Activated T-cell treated with anti-CD3 and anti-CD28 coated beads, Interleukin-2, amount 50 U/mL, for 24 hours (primary cell): ENCODE results near the gene THOC5.

Experiments used
- DNase-seq: peaks from one replicate; pipeline ENCODE4 v3.0.0-alpha.2; 2020
- H3K27ac Mint-ChIP-seq: 2 replicates; pipeline ENCODE4 v1.8.0; 2020; ENCODE audit warnings: mild to moderate bottlenecking, mixed read lengths
- H3K27me3 Mint-ChIP-seq: 2 replicates; pipeline ENCODE4 v1.8.0; 2020; ENCODE audit warnings: mixed read lengths
- H3K36me3 Mint-ChIP-seq: 2 replicates; pipeline ENCODE4 v1.8.0; 2020; ENCODE audit warnings: low read depth, mixed read lengths
- H3K4me1 Mint-ChIP-seq: 2 replicates; pipeline ENCODE4 v1.8.0; 2020; ENCODE audit warnings: low read depth, mixed read lengths
- H3K4me3 Mint-ChIP-seq: 2 replicates; pipeline ENCODE4 v1.8.0; 2020; ENCODE audit warnings: mild to moderate bottlenecking, moderate library complexity, mixed read lengths
- H3K9me3 Mint-ChIP-seq: 2 replicates; pipeline ENCODE4 v1.8.0; 2020; ENCODE audit warnings: mixed read lengths

THOC5 gene

GRCh38 chr22:29531419-29531818 lies 22.1 kb downstream of the THOC5 start:
- Mint-ChIP-seq H3K4me3 (no peak overlapping the region), H3K27ac (no peak overlapping the region), H3K4me1 (no peaks in the 10 kb centered on the region), H3K27me3 (no peaks in the 10 kb centered on the region), H3K36me3 (peaks cover 94% of the 10 kb centered on the region), H3K9me3 (no peaks in the 10 kb centered on the region)
- no peak for DNase-seq

GRCh38 chr22:29530716-29531115 lies 22.8 kb downstream of the THOC5 start:
- Mint-ChIP-seq H3K9me3 (no peaks in the 10 kb centered on the region), H3K4me3 (no peak overlapping the region), H3K27me3 (no peaks in the 10 kb centered on the region), H3K36me3 (peaks cover 94% of the 10 kb centered on the region), H3K4me1 (no peaks in the 10 kb centered on the region), H3K27ac (no peak overlapping the region)
- DNase-seq, result no peak

- Mint-ChIP-seq H3K4me1 (no peaks in the 10 kb centered on the region), H3K9me3 (no peaks in the 10 kb centered on the region), H3K4me3 (no peak overlapping the region), H3K36me3 (peaks cover 94% of the 10 kb centered on the region), H3K27me3 (no peaks in the 10 kb centered on the region), H3K27ac (no peak overlapping the region)
- DNase-seq, result no peak
Observed at GRCh38 chr22:29528144-29528543, 25.4 kb downstream of the THOC5 start.

- Mint-ChIP-seq H3K9me3 (no peaks in the 10 kb centered on the region), H3K4me1 (no peaks in the 10 kb centered on the region), H3K36me3 (peaks cover 96% of the 10 kb centered on the region), H3K27me3 (no peaks in the 10 kb centered on the region), H3K27ac (peak overlapping the region; percentile 18), H3K4me3 (no peak overlapping the region)
- DNase-seq, result peak; percentile 41
Observed at GRCh38 chr22:29524442-29525191, 28.9 kb downstream of the THOC5 start.

GRCh38 chr22:29523761-29524160 lies 29.8 kb downstream of the THOC5 start:
- Mint-ChIP-seq H3K9me3 (no peaks in the 10 kb centered on the region), H3K27me3 (no peaks in the 10 kb centered on the region), H3K4me3 (no peak overlapping the region), H3K36me3 (peaks cover 95% of the 10 kb centered on the region), H3K4me1 (no peaks in the 10 kb centered on the region), H3K27ac (no peak overlapping the region)
- no peak for DNase-seq

- Mint-ChIP-seq H3K27me3 (no peaks in the 10 kb centered on the region), H3K9me3 (no peaks in the 10 kb centered on the region), H3K27ac (peak overlapping the region; percentile 1), H3K4me1 (no peaks in the 10 kb centered on the region), H3K36me3 (peaks cover 95% of the 10 kb centered on the region), H3K4me3 (no peak overlapping the region)
- no peak for DNase-seq
Observed at GRCh38 chr22:29521526-29521925, 32.0 kb downstream of the THOC5 start.

- no peaks in the 10 kb centered on the region for H3K27me3 Mint-ChIP-seq
- peak overlapping the region; percentile 41 for H3K27ac Mint-ChIP-seq
- H3K4me1 Mint-ChIP-seq, result no peaks in the 10 kb centered on the region
- no peak overlapping the region for H3K4me3 Mint-ChIP-seq
- peaks cover 95% of the 10 kb centered on the region for H3K36me3 Mint-ChIP-seq
- no peaks in the 10 kb centered on the region for H3K9me3 Mint-ChIP-seq
- DNase-seq, result no peak
Observed at GRCh38 chr22:29520851-29521250, 32.7 kb downstream of the THOC5 start.

GRCh38 chr22:29519996-29520395 lies 33.6 kb downstream of the THOC5 start:
- Mint-ChIP-seq H3K9me3 (no peaks in the 10 kb centered on the region), H3K4me3 (no peak overlapping the region), H3K27me3 (no peaks in the 10 kb centered on the region), H3K4me1 (no peaks in the 10 kb centered on the region), H3K27ac (no peak overlapping the region), H3K36me3 (peaks cover 95% of the 10 kb centered on the region)
- DNase-seq, result no peak

- H3K36me3 Mint-ChIP-seq, result peaks cover 86% of the 10 kb centered on the region
- no peaks in the 10 kb centered on the region for H3K27me3 Mint-ChIP-seq
Observed at GRCh38 chr22:29518427-29518826, 35.1 kb downstream of the THOC5 start.

GRCh38 chr22:29517215-29517908 lies 36.2 kb downstream of the THOC5 start:
- no peaks in the 10 kb centered on the region for H3K4me1 Mint-ChIP-seq
- H3K27ac Mint-ChIP-seq, result no peak overlapping the region
- no peaks in the 10 kb centered on the region for H3K9me3 Mint-ChIP-seq
- H3K36me3 Mint-ChIP-seq, result peaks cover 86% of the 10 kb centered on the region
- no peak overlapping the region for H3K4me3 Mint-ChIP-seq
- no peaks in the 10 kb centered on the region for H3K27me3 Mint-ChIP-seq
- DNase-seq, result no peak

More at GRCh38 chr22:29518427-29518826, 35.1 kb downstream of the THOC5 start:
- Mint-ChIP-seq H3K4me1 (no peaks in the 10 kb centered on the region), H3K27ac (no peak overlapping the region), H3K9me3 (no peaks in the 10 kb centered on the region), H3K4me3 (no peak overlapping the region)
- DNase-seq, result no peak

- no peak for DNase-seq
- Mint-ChIP-seq H3K36me3 (peaks cover 88% of the 10 kb centered on the region), H3K27ac (no peak overlapping the region), H3K4me3 (no peak overlapping the region), H3K9me3 (no peaks in the 10 kb centered on the region), H3K27me3 (no peaks in the 10 kb centered on the region), H3K4me1 (no peaks in the 10 kb centered on the region)
Observed at GRCh38 chr22:29512031-29512430, 41.5 kb downstream of the THOC5 start.

GRCh38 chr22:29511126-29511862 lies 42.3 kb downstream of the THOC5 start:
- H3K4me1 Mint-ChIP-seq, result no peaks in the 10 kb centered on the region
- H3K36me3 Mint-ChIP-seq, result peaks cover 88% of the 10 kb centered on the region
- DNase-seq, result no peak
- no peaks in the 10 kb centered on the region for H3K27me3 Mint-ChIP-seq
- H3K4me3 Mint-ChIP-seq, result no peak overlapping the region
- peak overlapping the region; percentile 80 for H3K27ac Mint-ChIP-seq
- H3K9me3 Mint-ChIP-seq, result no peaks in the 10 kb centered on the region

GRCh38 chr22:29510542-29510941 lies 43.0 kb downstream of the THOC5 start:
- no peak for DNase-seq
- Mint-ChIP-seq H3K27me3 (no peaks in the 10 kb centered on the region), H3K4me3 (no peak overlapping the region), H3K36me3 (peaks cover 88% of the 10 kb centered on the region), H3K27ac (peak overlapping the region; percentile 80), H3K4me1 (no peaks in the 10 kb centered on the region), H3K9me3 (no peaks in the 10 kb centered on the region)

GRCh38 chr22:29509815-29510214 lies 43.7 kb downstream of the THOC5 start:
- no peak overlapping the region for H3K4me3 Mint-ChIP-seq
- peak overlapping the region; percentile 80 for H3K27ac Mint-ChIP-seq
- DNase-seq, result no peak
- H3K36me3 Mint-ChIP-seq, result peaks cover 88% of the 10 kb centered on the region
- no peaks in the 10 kb centered on the region for H3K27me3 Mint-ChIP-seq
- no peaks in the 10 kb centered on the region for H3K9me3 Mint-ChIP-seq
- H3K4me1 Mint-ChIP-seq, result no peaks in the 10 kb centered on the region

- H3K9me3 Mint-ChIP-seq, result no peaks in the 10 kb centered on the region
- no peak overlapping the region for H3K4me3 Mint-ChIP-seq
- H3K4me1 Mint-ChIP-seq, result no peaks in the 10 kb centered on the region
- peak overlapping the region; percentile 59 for H3K27ac Mint-ChIP-seq
- no peaks in the 10 kb centered on the region for H3K27me3 Mint-ChIP-seq
- peaks cover 86% of the 10 kb centered on the region for H3K36me3 Mint-ChIP-seq
- no peak for DNase-seq
Observed at GRCh38 chr22:29509298-29509697, 44.3 kb downstream of the THOC5 start.
